Measurements from ENCODE around the gene FOXP1. TPM values are rescaled to one million over a fixed set of nuclear protein-coding genes. Genes with fewer than 3 reads are reported as not detected.

Gene FOXP1
- total and polyA plus RNA-seq, 2 donors from 2014 or later, result 6.7 to 87.2 TPM

- Histone ChIP-seq H3K9me3 (ENCODE audit: control insufficient read depth in 2 of 3, insufficient read depth in 1 of 3, low read length in 3 of 3) (no peaks in the 10 kb centered on the region), H3K27me3 (ENCODE audit: control insufficient read depth, insufficient read depth, low read length) (no peaks in the 10 kb centered on the region), H3K4me1 (ENCODE audit: control insufficient read depth in 2 of 3, insufficient read depth in 2 of 3, low read depth in 1 of 3, low read length in 3 of 3) (no peaks in the 10 kb centered on the region), H3K27ac (ENCODE audit: low read depth in 2 of 2, low read length in 2 of 2) (no peak overlapping the region), H3K36me3 (ENCODE audit: control insufficient read depth in 2 of 3, insufficient read depth in 3 of 3, low read length in 3 of 3) (no peaks in the 10 kb centered on the region), H3K4me3 (ENCODE audit: low read length in 3 of 3) (no peak overlapping the region), H3K9ac (ENCODE audit: low read length in 3 of 3) (no peak overlapping the region)
- no peak for DNase-seq
- no peak for FAIRE-seq
- intact Hi-C loops (cut with DNase I), result no loop called here
- TF ChIP-seq CTCF (IDR thresholded peaks at IDR 0.05; ENCODE audit: borderline replicate concordance, extremely low read depth, insufficient read depth), result no peak
Measured at GRCh38 chr3:71160785-71161546, 422.6 kb downstream of the FOXP1 start.

GRCh38 chr3:71156062-71156665 is 427.4 kb downstream of the FOXP1 start:
- H3K27ac ChIP-seq (ENCODE audit: low read depth in 2 of 2, low read length in 2 of 2), result no peak overlapping the region
- H3K4me3 ChIP-seq (ENCODE audit: low read length in 3 of 3), result no peak overlapping the region
- no peaks in the 10 kb centered on the region for H3K9me3 ChIP-seq (ENCODE audit: control insufficient read depth in 2 of 3, insufficient read depth in 1 of 3, low read length in 3 of 3)
- no peak for FAIRE-seq
- intact Hi-C loops (cut with DNase I), result no loop called here
- TF ChIP-seq CTCF (IDR thresholded peaks at IDR 0.05; ENCODE audit: borderline replicate concordance, extremely low read depth, insufficient read depth), result no peak
- no peak for DNase-seq
- H3K9ac ChIP-seq (ENCODE audit: low read length in 3 of 3), result no peak overlapping the region
- no peaks in the 10 kb centered on the region for H3K4me1 ChIP-seq (ENCODE audit: control insufficient read depth in 2 of 3, insufficient read depth in 2 of 3, low read depth in 1 of 3, low read length in 3 of 3)
- H3K36me3 ChIP-seq (ENCODE audit: control insufficient read depth in 2 of 3, insufficient read depth in 3 of 3, low read length in 3 of 3), result no peaks in the 10 kb centered on the region
- no peaks in the 10 kb centered on the region for H3K27me3 ChIP-seq (ENCODE audit: control insufficient read depth, insufficient read depth, low read length)

GRCh38 chr3:71154846-71155245 is 428.7 kb downstream of the FOXP1 start:
- no peak overlapping the region for H3K9ac ChIP-seq (ENCODE audit: low read length in 3 of 3)
- H3K9me3 ChIP-seq (ENCODE audit: control insufficient read depth in 2 of 3, insufficient read depth in 1 of 3, low read length in 3 of 3), result no peaks in the 10 kb centered on the region
- no peaks in the 10 kb centered on the region for H3K27me3 ChIP-seq (ENCODE audit: control insufficient read depth, insufficient read depth, low read length)
- no peak for TF ChIP-seq CTCF (IDR thresholded peaks at IDR 0.05; ENCODE audit: borderline replicate concordance, extremely low read depth, insufficient read depth)
- no peak for DNase-seq
- intact Hi-C loops (cut with DNase I), result no loop called here
- H3K27ac ChIP-seq (ENCODE audit: low read depth in 2 of 2, low read length in 2 of 2), result no peak overlapping the region
- H3K4me3 ChIP-seq (ENCODE audit: low read length in 3 of 3), result no peak overlapping the region
- no peaks in the 10 kb centered on the region for H3K4me1 ChIP-seq (ENCODE audit: control insufficient read depth in 2 of 3, insufficient read depth in 2 of 3, low read depth in 1 of 3, low read length in 3 of 3)
- no peak for FAIRE-seq
- no peaks in the 10 kb centered on the region for H3K36me3 ChIP-seq (ENCODE audit: control insufficient read depth in 2 of 3, insufficient read depth in 3 of 3, low read length in 3 of 3)
